SKM-1 (cell line): ENCODE results near the gene DSG3.

Source experiments
- DNase-seq: peaks from one replicate; lab custom pipeline; 2025; ENCODE audit not compliant: unreplicated experiment; lab: John Stamatoyannopoulos, UW

DSG3 gene

DNA sequence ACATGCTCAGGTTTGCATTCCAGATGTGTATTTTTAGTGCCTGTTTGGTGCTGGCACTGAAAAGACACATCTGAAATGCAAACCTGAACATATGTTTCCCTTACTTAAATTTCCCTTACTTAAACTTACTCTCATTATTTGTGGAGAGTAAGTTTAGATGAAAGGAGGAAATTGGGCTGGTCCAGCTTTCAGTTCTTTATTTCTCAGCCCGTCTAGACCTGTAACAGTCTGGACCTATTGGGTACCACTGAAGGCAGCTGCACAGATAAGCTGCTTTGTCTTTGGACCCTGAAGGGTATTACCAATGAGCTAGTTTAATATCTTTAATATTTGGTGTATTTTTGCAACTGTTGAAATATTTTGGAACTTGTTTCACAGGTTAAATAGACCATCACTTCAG, 17.0 kb upstream of the DSG3 start:
- DNase-seq, result no peak

- no peak for DNase-seq
Observed at GRCh38 chr18:31432316-31432715, 15.2 kb upstream of the DSG3 start.

GRCh38 chr18:31436825-31437224, 10.7 kb upstream of the DSG3 start:
- DNase-seq, result no peak

DNA sequence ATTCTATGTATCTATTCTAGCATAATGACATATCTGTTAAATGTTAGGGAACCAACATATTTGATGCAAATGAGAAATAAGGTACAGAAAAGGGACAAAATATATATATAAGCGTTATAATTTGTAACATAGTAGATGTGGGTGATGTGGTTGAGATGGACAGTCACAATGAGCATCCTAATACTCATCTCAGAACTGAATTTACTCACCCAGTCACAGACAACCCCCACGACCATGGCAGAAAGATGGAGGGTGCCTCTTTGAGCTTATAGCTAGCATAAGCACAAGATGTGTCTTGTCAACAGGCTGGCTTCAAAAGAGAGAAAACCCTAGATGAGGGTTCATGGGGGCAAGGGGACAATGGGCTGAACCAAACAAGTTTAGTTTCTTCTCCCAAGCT, 9.1 kb upstream of the DSG3 start:
- no peak for DNase-seq

DNA sequence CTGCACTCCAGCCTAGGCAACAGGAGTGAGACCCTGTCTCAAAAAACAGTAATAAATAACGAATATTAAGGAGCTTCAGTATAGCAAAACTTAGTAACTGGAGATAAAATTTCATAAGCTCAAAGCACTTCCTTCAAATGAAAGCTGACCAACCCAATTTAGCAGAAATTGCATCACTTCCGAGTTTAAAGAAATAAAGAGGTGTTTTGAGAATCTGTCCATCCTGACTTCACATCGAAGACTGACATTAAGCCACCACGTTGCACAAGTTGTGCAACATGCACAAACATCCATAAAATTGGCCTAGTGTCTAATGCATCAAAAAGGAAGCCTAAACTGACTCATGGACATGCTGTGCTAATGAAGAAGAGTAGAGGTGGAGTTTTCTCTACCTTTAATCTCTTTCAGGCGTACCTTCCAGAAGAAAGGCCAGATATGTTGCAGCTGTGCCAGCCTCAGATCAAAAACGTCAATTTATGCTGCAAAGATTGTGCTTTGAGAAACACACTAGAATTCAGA, 7.7 kb upstream of the DSG3 start:
- DNase-seq, result peak; percentile 2

DNA sequence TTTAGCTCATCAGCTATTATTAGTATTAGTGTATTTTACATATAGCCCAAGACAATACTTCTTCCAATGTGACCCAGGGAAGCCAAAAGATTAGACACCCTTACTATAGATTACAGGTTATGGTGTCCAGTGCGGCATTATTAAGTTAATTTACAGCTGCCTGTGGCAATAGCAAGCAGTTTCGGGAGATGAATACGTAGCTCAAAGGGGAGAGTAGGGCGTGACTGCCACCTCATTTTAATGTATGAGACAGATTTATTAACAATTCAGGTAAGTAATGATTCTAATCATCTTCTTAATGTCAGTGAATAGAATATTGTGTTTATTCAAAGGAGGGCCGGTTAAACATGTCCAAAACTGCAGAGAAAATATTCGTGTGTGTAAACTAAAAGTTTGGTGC, 6.8 kb upstream of the DSG3 start:
- no peak for DNase-seq

DNA sequence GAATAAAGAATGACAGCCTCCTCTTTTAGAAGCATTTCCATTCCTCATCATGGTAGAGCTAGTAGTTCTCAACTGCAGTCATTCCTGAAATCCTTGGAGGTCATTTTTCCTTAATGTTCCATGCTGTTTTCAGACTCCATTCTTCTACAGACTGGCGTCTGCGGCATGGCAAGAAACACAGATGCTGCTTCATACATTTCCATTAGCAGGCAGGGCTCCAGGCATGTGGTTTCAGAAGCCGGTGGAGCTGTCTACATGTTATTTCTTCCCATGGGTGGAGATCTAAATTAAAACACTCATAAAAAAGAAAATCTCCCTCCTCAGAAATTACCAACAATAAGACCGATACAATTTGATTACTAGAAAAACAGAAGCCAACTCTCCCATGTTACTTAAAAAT, 6.0 kb upstream of the DSG3 start:
- no peak for DNase-seq

DNA sequence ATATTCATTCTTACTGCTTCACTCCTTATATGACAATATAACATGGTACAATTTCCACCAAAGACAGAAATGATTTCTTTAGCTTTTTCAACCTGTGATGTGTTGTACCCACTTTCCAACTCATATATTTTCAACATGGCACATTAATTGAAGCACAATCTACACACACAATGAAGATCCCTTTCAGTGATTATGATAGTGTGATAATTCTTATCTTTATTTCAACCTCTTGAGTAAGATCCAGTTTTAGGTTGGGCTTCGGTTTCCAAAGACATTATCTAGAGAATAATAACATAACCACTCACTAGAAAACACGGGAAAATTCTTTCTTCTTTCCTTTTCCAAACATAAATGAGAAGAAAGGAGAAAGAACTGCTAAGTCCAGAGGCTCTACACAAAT, 3.4 kb upstream of the DSG3 start:
- no peak for DNase-seq

DNA sequence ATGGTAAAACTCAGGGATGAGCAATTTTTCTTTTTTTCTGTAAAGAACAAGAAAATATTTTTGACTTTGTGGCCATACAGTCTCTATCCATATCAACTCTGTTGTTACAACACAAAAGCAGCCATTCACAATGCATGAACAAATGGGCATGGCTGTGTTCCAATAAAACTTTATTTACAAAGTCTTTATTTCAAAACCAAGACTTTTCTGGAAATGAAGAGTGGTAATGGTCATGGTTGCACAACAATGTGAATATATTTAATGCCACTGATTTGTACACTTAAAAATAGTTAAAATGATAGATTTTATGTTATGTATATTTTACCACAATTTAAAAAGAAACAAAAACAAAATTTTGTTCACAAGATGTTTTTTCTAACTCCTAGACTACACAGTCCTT, 1.6 kb upstream of the DSG3 start:
- no peak for DNase-seq

- no peak for DNase-seq
Observed at GRCh38 chr18:31446854-31447253, 687 bp upstream of the DSG3 start.

DNA sequence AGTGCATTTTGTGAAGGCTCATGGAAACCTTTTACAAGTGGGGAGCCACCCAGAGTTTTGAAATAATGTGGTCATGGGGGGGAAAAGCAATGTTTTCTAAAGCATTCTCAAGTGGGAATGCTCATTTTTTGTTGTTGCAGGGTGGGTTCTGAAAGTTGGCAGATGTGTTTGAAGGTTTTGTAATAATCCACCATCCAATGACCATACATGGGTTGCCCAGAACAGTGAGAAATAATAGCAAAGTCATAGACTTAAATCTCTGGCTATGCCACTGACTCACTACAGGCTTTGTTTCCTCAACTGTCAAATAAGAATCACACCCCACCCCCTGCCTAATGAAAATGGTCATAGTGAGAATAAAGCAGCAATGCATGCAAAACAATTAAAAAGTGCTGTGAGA, 2.9 kb downstream of the DSG3 start:
- DNase-seq, result no peak

DNA sequence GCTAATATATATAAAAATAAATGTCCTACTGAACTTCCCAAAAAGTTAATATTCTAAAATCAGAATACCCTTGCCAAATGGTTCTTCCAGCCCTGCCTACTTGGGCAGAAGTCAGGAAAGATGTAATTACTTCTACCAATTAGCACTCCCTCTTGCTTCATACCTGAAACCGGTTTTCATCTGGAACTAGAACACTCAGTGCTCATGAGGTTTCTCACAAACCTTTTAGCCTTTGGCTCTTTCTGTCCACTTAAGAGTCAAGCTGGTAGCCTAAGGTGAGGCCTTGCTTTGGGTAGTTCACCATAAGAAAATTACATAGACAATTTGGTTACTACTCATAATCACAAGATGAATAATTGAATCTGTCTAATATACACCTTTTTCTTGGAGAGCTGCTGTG, 4.1 kb downstream of the DSG3 start:
- DNase-seq, result no peak

DNA sequence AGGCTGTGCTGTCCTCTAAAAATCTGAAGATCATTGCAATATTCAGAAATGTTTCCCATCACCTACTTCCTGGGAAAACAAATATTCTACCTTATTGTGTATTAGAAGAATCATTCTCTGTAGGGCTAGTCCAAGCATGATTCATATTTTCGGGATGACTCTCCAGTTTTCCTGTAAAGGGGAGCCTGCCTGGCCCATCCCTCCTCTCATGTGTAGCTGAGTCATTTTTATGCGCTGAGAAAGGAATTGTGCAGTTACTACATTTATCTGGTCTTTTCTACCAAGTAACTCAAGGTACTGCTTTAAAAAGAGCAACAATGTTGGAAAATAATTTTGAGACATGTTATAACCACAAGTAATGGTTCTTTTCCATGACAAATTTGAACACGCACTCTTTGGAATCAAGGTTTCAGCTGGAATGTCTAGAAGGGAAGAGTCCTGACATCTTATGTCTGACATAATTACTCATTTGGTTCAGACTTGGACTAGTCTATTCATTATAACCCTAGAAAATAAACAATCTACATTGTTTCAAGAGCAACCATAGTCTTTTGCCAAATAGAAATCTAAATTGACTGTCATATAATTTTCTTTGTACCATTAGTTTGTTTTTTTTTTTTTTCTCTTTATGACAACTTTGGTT, 6.6 kb downstream of the DSG3 start:
- DNase-seq, result no peak

GRCh38 chr18:31469629-31470028, 22.1 kb downstream of the DSG3 start:
- DNase-seq, result no peak

DNA sequence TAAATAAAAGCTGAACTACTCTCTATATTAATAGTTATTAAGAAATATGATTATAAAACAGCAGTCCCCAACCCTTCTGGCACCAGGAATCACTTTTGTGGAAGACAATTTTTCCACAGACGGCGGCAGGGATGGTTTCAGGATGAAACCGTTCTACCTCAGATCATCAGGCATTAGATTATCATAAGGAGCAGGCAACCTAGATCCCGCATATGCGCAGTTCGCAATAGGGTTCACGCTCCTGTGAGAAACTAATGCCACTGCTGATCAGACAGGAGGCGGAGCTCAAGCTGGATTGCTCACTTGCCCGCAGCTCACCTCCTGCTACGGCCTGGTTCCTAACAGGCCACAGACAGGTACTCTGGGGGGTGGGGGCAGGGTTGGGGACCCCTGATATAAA, 31.1 kb downstream of the DSG3 start:
- DNase-seq, result no peak

- no peak for DNase-seq
Observed at GRCh38 chr18:31482051-31482450, 34.5 kb downstream of the DSG3 start.

DNA sequence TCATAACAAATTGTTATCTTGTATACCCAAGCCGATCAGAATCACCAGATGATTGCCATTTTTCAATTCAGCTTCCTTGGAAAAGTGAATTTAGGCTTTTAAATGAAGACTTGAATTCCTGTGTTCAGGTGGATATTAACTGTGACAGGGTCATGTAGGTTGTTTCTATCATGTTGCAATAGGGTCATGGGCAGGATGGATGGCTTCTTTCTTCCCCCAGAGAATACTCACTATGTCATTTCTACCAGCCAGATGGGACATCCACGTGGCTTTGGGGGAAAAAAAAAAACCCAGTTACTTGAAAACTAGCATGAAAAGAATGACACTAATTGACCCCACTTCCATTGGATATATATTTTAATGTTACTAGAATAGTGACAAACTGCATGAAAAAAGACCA, 35.9 kb downstream of the DSG3 start:
- no peak for DNase-seq

GRCh38 chr18:31484461-31484860, 36.9 kb downstream of the DSG3 start:
- no peak for DNase-seq

- DNase-seq, result no peak
Observed at GRCh38 chr18:31486165-31486564, 38.6 kb downstream of the DSG3 start.

DNA sequence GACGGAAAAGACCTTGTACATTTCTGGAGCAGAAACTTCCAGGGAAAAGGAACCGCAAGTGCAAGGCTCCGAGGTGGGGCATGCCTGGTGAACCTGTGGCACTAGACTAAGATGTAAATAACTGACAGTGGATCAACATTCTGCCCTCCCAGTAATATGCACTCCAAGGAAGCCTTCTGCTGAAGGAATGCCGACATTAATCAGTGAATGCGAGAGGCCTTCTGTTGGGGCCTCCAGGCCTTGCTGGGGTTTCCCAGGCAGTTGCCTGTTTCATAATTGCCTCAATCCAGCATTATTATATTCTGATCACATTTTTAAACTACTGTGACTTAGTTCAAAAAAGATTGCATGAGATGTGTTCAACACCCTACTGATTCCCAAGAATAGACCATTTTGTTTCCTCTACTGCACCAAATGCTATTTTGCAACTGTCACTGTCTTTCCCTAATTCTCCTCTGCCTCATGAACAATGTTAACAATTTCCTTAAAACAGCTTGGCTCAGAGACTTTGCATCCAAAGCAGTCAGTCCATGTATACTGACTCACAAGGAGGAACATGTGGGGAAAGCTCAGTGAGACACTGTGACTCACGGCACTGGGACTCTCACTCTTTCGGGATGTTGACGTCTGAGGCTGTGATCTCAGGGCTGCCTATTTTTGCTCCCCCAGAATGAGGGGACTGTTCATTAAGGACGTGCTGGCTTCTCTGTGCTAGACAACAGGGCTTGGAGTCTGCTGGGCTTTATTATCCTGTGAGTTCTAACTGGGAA, 39.9 kb downstream of the DSG3 start:
- DNase-seq, result no peak

- no peak for DNase-seq
Observed at GRCh38 chr18:31489311-31489710, 41.8 kb downstream of the DSG3 start.

DNA sequence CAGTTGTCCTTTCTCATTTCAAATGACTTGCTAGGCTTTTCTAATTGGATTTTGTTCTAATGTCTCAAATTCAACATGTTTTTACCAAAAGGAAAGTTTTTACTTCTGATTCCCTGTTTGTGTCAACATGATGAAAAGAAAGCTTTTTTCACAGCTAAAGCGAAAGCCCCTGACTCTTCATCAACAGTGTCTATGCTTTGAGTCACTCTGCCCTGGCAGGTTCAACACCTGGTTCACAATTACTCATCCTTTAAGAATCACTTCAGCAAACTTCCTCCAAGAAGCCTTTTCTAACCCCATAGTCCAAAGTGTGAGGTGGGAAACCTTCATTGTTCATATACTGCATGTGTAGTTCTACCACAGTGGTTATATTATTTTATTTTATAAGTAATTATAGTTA, 42.8 kb downstream of the DSG3 start:
- DNase-seq, result no peak

DNA sequence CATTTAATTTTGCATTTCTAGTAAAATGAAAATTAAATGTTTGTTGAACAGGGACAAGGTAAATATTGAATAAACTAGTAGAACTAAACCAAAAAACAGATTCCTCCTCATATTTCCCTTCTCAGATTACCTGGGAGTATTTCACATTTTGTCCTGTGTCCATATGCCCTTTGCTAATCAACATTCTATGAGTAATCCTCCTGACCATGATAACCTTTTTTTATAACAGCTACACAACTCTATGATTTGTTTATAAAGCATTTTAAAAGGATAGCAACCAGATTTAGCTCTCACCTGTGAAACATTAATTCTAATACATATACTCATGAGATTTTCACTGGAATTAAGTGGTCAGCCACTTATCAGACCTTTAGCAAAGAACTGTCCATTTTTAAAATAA, 43.3 kb downstream of the DSG3 start:
- DNase-seq, result no peak
